H1 (cell line): Measurements from ENCODE around the gene MYH7B.

ENCODE experiments used
- CBX5 ChIP-seq: fragments of 300-800, 300-1000 bp; sonication (generic); IDR thresholded peaks from 2 replicates; pipeline ENCODE4 v1.7.1; 2016; ENCODE audit warnings: antibody characterized with exemption, low read length, low read depth
- CBX8 ChIP-seq: fragments of 300-800, 300-1000 bp; sonication (generic); IDR thresholded peaks from 2 replicates; pipeline ENCODE4 v1.7.1; 2016; ENCODE audit warnings: low read depth, low read length, borderline replicate concordance
- CTCF ChIP-seq, 3 experiments: IDR thresholded peaks; 1 replicate in 2 of 3; 2 replicates in 1 of 3; pipeline versions ENCODE4 v1.5.1 to v1.6.1; 2011; ENCODE audit warnings: low read length in 3 of 3, mild to moderate bottlenecking in 3 of 3, inconsistent platforms in 2 of 3, low read depth in 1 of 3, moderate library complexity in 1 of 3; ENCODE audit not compliant: insufficient read depth in 1 of 3; ENCODE audit errors: control extremely low read depth in 1 of 3
- EP300 ChIP-seq, 2 experiments: IDR thresholded peaks; 1 replicate in 1 of 2; 2 replicates in 1 of 2; pipeline ENCODE4 v1.6.1; 2011 to 2012; ENCODE audit warnings: low read depth in 2 of 2, low read length in 2 of 2, mild to moderate bottlenecking in 2 of 2, borderline replicate concordance in 1 of 2, inconsistent platforms in 1 of 2, moderate library complexity in 1 of 2
- JUN ChIP-seq: IDR thresholded peaks from 2 replicates; pipeline ENCODE4 v1.6.1; 2011; ENCODE audit warnings: low read depth, mild to moderate bottlenecking, improper control_type of control experiment, low read length
- POLR2A ChIP-seq, 2 experiments: IDR thresholded peaks; 1 replicate in 1 of 2; 2 replicates in 1 of 2; pipeline ENCODE4 v1.6.1; 2011; ENCODE audit warnings: low read depth in 2 of 2, low read length in 2 of 2, mild to moderate bottlenecking in 2 of 2; ENCODE audit errors: control extremely low read depth in 1 of 2
- POLR2AphosphoS5 ChIP-seq: IDR thresholded peaks from 2 replicates; pipeline ENCODE4 v1.6.1; 2011; ENCODE audit warnings: low read depth, low read length
- SP1 ChIP-seq: IDR thresholded peaks from 2 replicates; pipeline ENCODE4 v1.6.1; 2011; ENCODE audit warnings: low read depth, low read length
- TEAD4 ChIP-seq: IDR thresholded peaks from 2 replicates; pipeline ENCODE4 v1.6.1; 2012; ENCODE audit warnings: low read depth, low read length, inconsistent platforms, mixed read lengths
- ZNF274 ChIP-seq: IDR thresholded peaks from 2 replicates; pipeline ENCODE4 v1.7.0; 2012; ENCODE audit warnings: low read length, borderline replicate concordance; ENCODE audit errors: extremely low read depth
- TF ChIP-seq, protein P1 (sequence below): IDR thresholded peaks from 2 replicates; pipeline ENCODE4 v1.6.1; 2012; ENCODE audit warnings: inconsistent platforms

DNA sequence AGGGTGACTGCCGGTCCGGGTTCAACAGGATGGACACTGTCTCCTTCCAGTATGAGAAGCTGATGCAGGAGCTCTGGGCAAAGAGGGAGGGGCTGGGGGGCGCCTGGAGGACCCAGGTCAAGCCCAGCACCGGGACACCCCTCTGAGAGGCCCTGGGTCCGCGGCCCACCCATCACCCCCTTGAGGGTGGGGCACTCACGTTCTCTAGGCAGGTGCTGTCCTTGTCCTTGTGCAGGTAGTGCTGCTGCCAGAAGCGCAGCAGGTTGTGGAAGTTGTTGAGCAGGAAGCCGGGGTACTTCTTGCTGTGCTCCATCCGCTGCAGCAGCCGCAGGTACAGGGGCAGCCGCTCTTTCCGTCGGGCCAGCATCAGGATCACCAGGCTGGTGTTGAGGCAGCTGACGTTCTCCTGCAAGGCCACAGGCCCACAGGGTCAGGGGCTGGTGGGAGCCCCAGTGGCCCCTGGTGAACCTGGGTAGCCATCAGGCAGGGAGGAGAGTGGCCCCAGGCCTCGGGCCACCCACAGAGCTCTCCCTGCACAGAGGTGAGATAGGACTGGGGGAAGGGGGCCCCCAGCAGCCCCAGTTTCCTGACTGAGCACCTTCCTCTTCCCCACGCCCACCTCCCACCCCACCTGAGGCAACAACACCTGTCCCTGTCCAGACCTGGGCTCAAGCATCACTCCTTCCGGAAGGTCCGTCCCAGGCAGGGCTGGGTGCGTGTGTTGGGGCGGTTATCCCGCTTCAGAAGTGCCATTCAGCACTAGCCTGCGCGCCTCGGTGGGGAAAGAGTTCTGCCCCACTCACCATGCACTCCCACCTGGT lies 47.8 kb downstream of the MYH7B start:
- no peak for TF ChIP-seq POLR2A (IDR thresholded peaks at IDR 0.05; ENCODE audit: control extremely low read depth in 1 of 2, low read depth in 2 of 2, low read length in 2 of 2)
- TF ChIP-seq ZNF274, result no peak
- TF ChIP-seq CBX5, result no peak
- TF ChIP-seq CTCF (IDR thresholded peaks at IDR 0.05; ENCODE audit: control extremely low read depth in 1 of 3, insufficient read depth in 1 of 3, low read depth in 1 of 3, low read length in 3 of 3), result no peak
- no peak for TF ChIP-seq SP1
- TF ChIP-seq JUN, result no peak
- no peak for TF ChIP-seq POLR2AphosphoS5
- no peak for TF ChIP-seq CBX8
- TF ChIP-seq TEAD4, result no peak
- TF ChIP-seq, protein P1, sequence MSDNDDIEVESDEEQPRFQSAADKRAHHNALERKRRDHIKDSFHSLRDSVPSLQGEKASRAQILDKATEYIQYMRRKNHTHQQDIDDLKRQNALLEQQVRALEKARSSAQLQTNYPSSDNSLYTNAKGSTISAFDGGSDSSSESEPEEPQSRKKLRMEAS, result no peak
- TF ChIP-seq EP300 (IDR thresholded peaks at IDR 0.05; ENCODE audit: borderline replicate concordance in 1 of 2, low read depth in 2 of 2, low read length in 2 of 2), result no peak
